ES-I3 (cell line): ENCODE data around the gene CA10.

Experiments
- H3K36me3 ChIP-seq: 2 replicates; pipeline ENCODE4 v1.6.1; 2013; ENCODE audit warnings: mild to moderate bottlenecking, low read length, control low read depth, moderate library complexity; ENCODE audit not compliant: insufficient read depth
- H3K4me1 ChIP-seq: 2 replicates; pipeline ENCODE4 v1.6.1; 2013; ENCODE audit warnings: mild to moderate bottlenecking, control low read depth, low read length; ENCODE audit not compliant: insufficient read depth
- H3K9ac ChIP-seq: 2 replicates; pipeline ENCODE4 v1.6.1; 2013; ENCODE audit warnings: low read depth, mild to moderate bottlenecking, low read length, moderate library complexity
- H3K9me3 ChIP-seq: 2 replicates; pipeline ENCODE4 v1.6.1; 2013; ENCODE audit warnings: mild to moderate bottlenecking, low read length, moderate library complexity; ENCODE audit not compliant: control insufficient read depth, insufficient read depth

The CA10 gene

GRCh38 chr17:51711581-51711980, 446.9 kb downstream of the CA10 start:
- Histone ChIP-seq H3K36me3 (no peaks in the 10 kb centered on the region), H3K9ac (no peak overlapping the region), H3K4me1 (no peaks in the 10 kb centered on the region), H3K9me3 (no peaks in the 10 kb centered on the region)

- H3K4me1 ChIP-seq: no peaks in the 10 kb centered on the region
- H3K9ac ChIP-seq: no peak overlapping the region
- H3K9me3 ChIP-seq: no peaks in the 10 kb centered on the region
- H3K36me3 ChIP-seq: no peaks in the 10 kb centered on the region
Observed at GRCh38 chr17:51710634-51710979, 447.9 kb downstream of the CA10 start.

GRCh38 chr17:51709694-51710633, 448.6 kb downstream of the CA10 start:
- no peaks in the 10 kb centered on the region for H3K36me3 ChIP-seq
- H3K4me1 ChIP-seq: no peaks in the 10 kb centered on the region
- H3K9me3 ChIP-seq: no peaks in the 10 kb centered on the region
- no peak overlapping the region for H3K9ac ChIP-seq

- Histone ChIP-seq H3K9ac (no peak overlapping the region), H3K4me1 (no peaks in the 10 kb centered on the region), H3K36me3 (no peaks in the 10 kb centered on the region), H3K9me3 (no peaks in the 10 kb centered on the region)
Observed at GRCh38 chr17:51707216-51707615, 451.3 kb downstream of the CA10 start.

GRCh38 chr17:51706093-51706492, 452.4 kb downstream of the CA10 start:
- Histone ChIP-seq H3K36me3 (no peaks in the 10 kb centered on the region), H3K4me1 (no peaks in the 10 kb centered on the region), H3K9me3 (no peaks in the 10 kb centered on the region), H3K9ac (no peak overlapping the region)

GRCh38 chr17:51703361-51704341, 454.9 kb downstream of the CA10 start:
- Histone ChIP-seq H3K36me3 (no peaks in the 10 kb centered on the region), H3K4me1 (no peaks in the 10 kb centered on the region), H3K9ac (no peak overlapping the region)

GRCh38 chr17:51702963-51703360, 455.6 kb downstream of the CA10 start:
- no peak overlapping the region for H3K9ac ChIP-seq
- H3K9me3 ChIP-seq: no peaks in the 10 kb centered on the region
- no peaks in the 10 kb centered on the region for H3K4me1 ChIP-seq
- no peaks in the 10 kb centered on the region for H3K36me3 ChIP-seq

More at GRCh38 chr17:51703361-51704341, 454.9 kb downstream of the CA10 start:
- no peaks in the 10 kb centered on the region for H3K9me3 ChIP-seq

- Histone ChIP-seq H3K36me3 (no peaks in the 10 kb centered on the region), H3K9ac (no peak overlapping the region), H3K9me3 (no peaks in the 10 kb centered on the region), H3K4me1 (no peaks in the 10 kb centered on the region)
Observed at GRCh38 chr17:51701501-51701900, 457.0 kb downstream of the CA10 start.

GRCh38 chr17:51700011-51700760, 458.3 kb downstream of the CA10 start:
- Histone ChIP-seq H3K9me3 (no peaks in the 10 kb centered on the region), H3K36me3 (no peaks in the 10 kb centered on the region), H3K4me1 (no peaks in the 10 kb centered on the region), H3K9ac (no peak overlapping the region)

GRCh38 chr17:51699303-51699702, 459.2 kb downstream of the CA10 start:
- no peaks in the 10 kb centered on the region for H3K36me3 ChIP-seq
- no peaks in the 10 kb centered on the region for H3K4me1 ChIP-seq
- H3K9me3 ChIP-seq: no peaks in the 10 kb centered on the region
- no peak overlapping the region for H3K9ac ChIP-seq

- no peak overlapping the region for H3K9ac ChIP-seq
- no peaks in the 10 kb centered on the region for H3K4me1 ChIP-seq
- H3K9me3 ChIP-seq: no peaks in the 10 kb centered on the region
- H3K36me3 ChIP-seq: no peaks in the 10 kb centered on the region
Observed at GRCh38 chr17:51692917-51693316, 465.6 kb downstream of the CA10 start.

GRCh38 chr17:51687887-51688286, 470.6 kb downstream of the CA10 start:
- Histone ChIP-seq H3K9ac (no peak overlapping the region), H3K4me1 (no peaks in the 10 kb centered on the region), H3K36me3 (no peaks in the 10 kb centered on the region), H3K9me3 (no peaks in the 10 kb centered on the region)

GRCh38 chr17:51685287-51685909, 473.1 kb downstream of the CA10 start:
- no peaks in the 10 kb centered on the region for H3K9me3 ChIP-seq
- H3K4me1 ChIP-seq: no peaks in the 10 kb centered on the region
- H3K36me3 ChIP-seq: no peaks in the 10 kb centered on the region
- H3K9ac ChIP-seq: no peak overlapping the region

GRCh38 chr17:51684214-51684613, 474.3 kb downstream of the CA10 start:
- Histone ChIP-seq H3K9me3 (no peaks in the 10 kb centered on the region), H3K9ac (no peak overlapping the region), H3K4me1 (no peaks in the 10 kb centered on the region), H3K36me3 (no peaks in the 10 kb centered on the region)
